Measurements from ENCODE around the gene AARS1.
"Not testable (repeated sequence)": the region's sequence is repeated elsewhere in the genome, so short reads cannot be mapped to it uniquely, and the experiment has no call there.

GRCh38 chr16:70249697-70250096 lies 39.6 kb downstream of the AARS1 start:
- TF ChIP-seq POLR2A, CTCF (IDR thresholded peaks at IDR 0.05): not testable (repeated sequence)

Measured in testis (tissue), 2 donors.